HCT116 (cell line): ENCODE results near the gene CDR2. TPM values are rescaled to one million over a fixed set of nuclear protein-coding genes. Genes with fewer than 3 reads are reported as not detected.

Source experiments
- ATAC-seq: fragments of 200-7000 bp; cut with Tn5 transposase; 2 replicates; pipeline ENCODE4 v1.9.1; 2020; ENCODE audit warnings: mild to moderate bottlenecking, moderate library complexity
- BruUV-seq: library from RNA; stranded (reverse); fragments of 400-500 nt; replicated peaks from 2 replicates; lab custom pipeline; 2021; lab: Mats Ljungman, UMichigan
- CTCF ChIA-PET: fragments of 300-600 bp; sonication (Branson Sonifier 250); formaldehyde crosslinking; loops from one replicate; lab custom pipeline; 2021; ENCODE audit warnings: antibody characterized with exemption; lab: Charles Lee
- POLR2A ChIA-PET: fragments of 300-600, 350-600 bp; sonication (Branson Sonifier 250); formaldehyde crosslinking; loops from one replicate; lab custom pipeline; 2021; ENCODE audit warnings: antibody characterized with exemption; lab: Charles Lee
- RAD21 ChIA-PET, 2 experiments: fragments of 300-600 bp; sonication (Branson Sonifier 250); formaldehyde crosslinking; loops; one replicate each; lab custom pipeline; 2023; ENCODE audit warnings: low total read pairs in 2 of 2; ENCODE audit not compliant: uncharacterized antibody in 2 of 2, unreplicated experiment in 2 of 2, low non-redundant PET in 1 of 2; lab: Charles Lee
- DNase-seq: peaks from one replicate; pipeline ENCODE4 v3.0.0-alpha.2; 2010; ENCODE audit warnings: low read depth, low spot score
- H2AFZ ChIP-seq: fragments of 200-600 bp; shearing (Covaris generic), sonication (generic); 2 replicates; pipeline ENCODE4 v1.6.1; 2017; ENCODE audit warnings: low read depth, mixed run types, mixed read lengths, antibody characterized with exemption, low read length; ENCODE audit not compliant: poor library complexity, severe bottlenecking
- H3K27ac ChIP-seq: 2 replicates; pipeline ENCODE4 v1.5.1; 2012; ENCODE audit warnings: low read depth, low read length
- H3K27me3 ChIP-seq: fragments of 200-600 bp; sonication (generic); 2 replicates; pipeline ENCODE4 v1.6.1; 2016; ENCODE audit warnings: mixed run types, low read length, mixed read lengths; ENCODE audit not compliant: insufficient read depth
- H3K36me3 ChIP-seq, 2 experiments: fragments of 200-500 bp in 1 of 2; fragments of 200-600 bp in 1 of 2; sonication (Bioruptor generic) in 1 of 2; sonication (generic) in 1 of 2; 2 replicates each; pipeline versions ENCODE4 v1.5.1 to v1.6.1; 2014 to 2016; ENCODE audit warnings: low read length in 2 of 2, inconsistent platforms in 1 of 2, mixed read lengths in 1 of 2, mixed run types in 1 of 2; ENCODE audit not compliant: insufficient read depth in 2 of 2, control insufficient read depth in 1 of 2
- H3K4me1 ChIP-seq, 2 experiments: fragments of 200-600 bp in 1 of 2; sonication (generic) in 1 of 2; 2 replicates each; pipeline versions ENCODE4 v1.5.1 to v1.6.1; 2012 to 2017; ENCODE audit warnings: low read length in 2 of 2, inconsistent platforms in 1 of 2, mild to moderate bottlenecking in 1 of 2, mixed read lengths in 1 of 2, mixed run types in 1 of 2, moderate library complexity in 1 of 2; ENCODE audit not compliant: insufficient read depth in 2 of 2, control insufficient read depth in 1 of 2
- H3K4me2 ChIP-seq: fragments of 200-600 bp; sonication (generic); 2 replicates; pipeline ENCODE4 v1.6.1; 2017; ENCODE audit warnings: mixed run types, low read length, mixed read lengths
- H3K4me3 ChIP-seq, 2 experiments: fragments of 200-600 bp in 1 of 2; sonication (generic) in 1 of 2; replicated peaks in 1 of 2; 2 replicates each; pipeline ENCODE4 v1.5.1; 2011 to 2016; ENCODE audit warnings: low read length in 2 of 2, control low read depth in 1 of 2, low read depth in 1 of 2, mild to moderate bottlenecking in 1 of 2, mixed read lengths in 1 of 2, mixed run types in 1 of 2
- H3K79me2 ChIP-seq: fragments of 200-600 bp; sonication (generic); 2 replicates; pipeline ENCODE4 v1.6.1; 2017; ENCODE audit warnings: mild to moderate bottlenecking, mixed run types, low read length, moderate library complexity, mixed read lengths; ENCODE audit not compliant: insufficient read depth
- H3K9ac ChIP-seq: fragments of 200-600 bp; sonication (generic); 2 replicates; pipeline ENCODE4 v1.6.1; 2016; ENCODE audit warnings: low read length, mixed read lengths
- H3K9me2 ChIP-seq: fragments of 200-600 bp; sonication (generic), shearing (Covaris generic); 2 replicates; pipeline ENCODE4 v1.6.1; 2017; ENCODE audit warnings: mixed run types, mild to moderate bottlenecking, moderate library complexity; ENCODE audit not compliant: insufficient read depth
- H3K9me3 ChIP-seq, 2 experiments: fragments of 200-500 bp in 1 of 2; fragments of 200-600 bp in 1 of 2; sonication (Bioruptor generic) in 1 of 2; sonication (generic) in 1 of 2; 2 replicates each; pipeline ENCODE4 v1.6.1; 2014 to 2017; ENCODE audit warnings: low read length in 2 of 2, mixed read lengths in 2 of 2, inconsistent platforms in 1 of 2, low read depth in 1 of 2, mild to moderate bottlenecking in 1 of 2, mixed run types in 1 of 2, moderate library complexity in 1 of 2; ENCODE audit not compliant: control insufficient read depth in 1 of 2, insufficient read depth in 1 of 2
- H4K20me1 ChIP-seq: fragments of 200-600 bp; sonication (generic), shearing (Covaris generic); 2 replicates; pipeline ENCODE4 v1.6.1; 2017; ENCODE audit warnings: mixed run types, mild to moderate bottlenecking, moderate library complexity; ENCODE audit not compliant: insufficient read depth
- ATF3 ChIP-seq: IDR thresholded peaks from 2 replicates; pipeline ENCODE4 v1.6.1; 2012
- CBX3 ChIP-seq: IDR thresholded peaks from 2 replicates; pipeline ENCODE4 v1.6.1; 2012; ENCODE audit warnings: low read depth
- EGR1 ChIP-seq: IDR thresholded peaks from 2 replicates; pipeline ENCODE4 v1.6.1; 2012; ENCODE audit warnings: low read depth
- ELF1 ChIP-seq: IDR thresholded peaks from 2 replicates; pipeline ENCODE4 v1.6.1; 2012; ENCODE audit warnings: low read depth, borderline replicate concordance
- EZH2 ChIP-seq: fragments of 200-600 bp; sonication (generic); IDR thresholded peaks from 2 replicates; pipeline ENCODE4 v1.6.1; 2017; ENCODE audit warnings: antibody characterized with exemption, mixed run types
- EZH2phosphoT487 ChIP-seq: fragments of 200-600 bp; IDR thresholded peaks from 2 replicates; pipeline ENCODE4 v1.6.1; 2018; ENCODE audit warnings: antibody characterized with exemption, borderline replicate concordance
- FOSL1 ChIP-seq: IDR thresholded peaks from 2 replicates; pipeline ENCODE4 v1.6.1; 2012; ENCODE audit warnings: low read depth
- POLR2A ChIP-seq: IDR thresholded peaks from 2 replicates; pipeline ENCODE4 v1.7.0; 2011; ENCODE audit warnings: borderline replicate concordance; ENCODE audit not compliant: insufficient read depth, insufficient read length; ENCODE audit errors: extremely low read depth
- POLR2AphosphoS5 ChIP-seq: IDR thresholded peaks from 2 replicates; pipeline ENCODE4 v1.6.1; 2011; ENCODE audit warnings: mild to moderate bottlenecking, low read depth, low read length, moderate library complexity
- RAD21 ChIP-seq: IDR thresholded peaks from 2 replicates; pipeline ENCODE4 v1.6.1; 2012; ENCODE audit warnings: low read depth, mild to moderate bottlenecking
- SP1 ChIP-seq: IDR thresholded peaks from 2 replicates; pipeline ENCODE4 v1.6.1; 2012; ENCODE audit warnings: low read depth
- SRF ChIP-seq: IDR thresholded peaks from 2 replicates; pipeline ENCODE4 v1.6.1; 2012; ENCODE audit warnings: low read depth
- TCF7L2 ChIP-seq: IDR thresholded peaks from 2 replicates; pipeline ENCODE4 v1.7.0; 2011; ENCODE audit warnings: borderline replicate concordance, inconsistent platforms; ENCODE audit not compliant: insufficient read depth, insufficient read length; ENCODE audit errors: extremely low read depth
- YY1 ChIP-seq: IDR thresholded peaks from 2 replicates; pipeline ENCODE4 v1.6.1; 2011; ENCODE audit warnings: low read length, low read depth, moderate library complexity, mild to moderate bottlenecking; ENCODE audit not compliant: insufficient replicate concordance; ENCODE audit errors: extremely low read depth
- ZFX ChIP-seq: fragments of 450-650 bp; IDR thresholded peaks from 2 replicates; pipeline ENCODE4 v1.6.1; 2017
- ZNF274 ChIP-seq: fragments of 200-500 bp; sonication (Bioruptor generic); IDR thresholded peaks from 2 replicates; pipeline ENCODE4 v1.6.1; 2014; ENCODE audit warnings: mild to moderate bottlenecking, low read depth, low read length, inconsistent platforms
- intact Hi-C: fragments of 100-400 bp; cut with micrococcal nuclease; formaldehyde crosslinking; loops from 2 replicates; pipeline ENCODE4 v1.10.0; 2022
- total RNA-seq: library from RNA; stranded (reverse); gene quantifications from one replicate; pipeline ENCODE4 v1.2.1, GENCODE V29; 2021; ENCODE audit not compliant: unreplicated experiment

Gene CDR2
- total RNA-seq, 1 experiment from 2014 or later, result 27.3 TPM

GRCh38 chr16:22346483-22346882 is 27.9 kb downstream of the CDR2 start:
- Histone ChIP-seq H3K4me1 (no peaks in the 10 kb centered on the region), H3K9ac (no peak overlapping the region), H3K27me3 (no peaks in the 10 kb centered on the region), H3K4me3 (no peak overlapping the region), H3K4me2 (no peak overlapping the region), H3K9me3 (no peaks in the 10 kb centered on the region), H3K9me2 (no peaks in the 10 kb centered on the region), H3K79me2 (peaks cover 16% of the 10 kb centered on the region), H3K36me3 (peaks cover 15 to 32% of the 10 kb centered on the region in 2 experiments; a peak in 3 of 4 replicates), H3K27ac (no peak overlapping the region)
- ChIA-PET CTCF (no interaction called here), RAD21 (no interaction called here), POLR2A (no interaction called here)
- intact Hi-C loops, result no loop called here
- BruUV-seq, result TSS peak; percentile 33
- TF ChIP-seq CBX3 (no peak), POLR2A (no peak), SRF (no peak), ELF1 (no peak)
- TF ChIP-seq, all 23 proteins: peak for 0
- no peaks in the 10 kb centered on the region for H4K20me1 ChIP-seq
- ATAC-seq, result no peak
- no peak overlapping the region for H2AFZ ChIP-seq
- no peak for DNase-seq

GRCh38 chr16:22342082-22342481 is 32.3 kb downstream of the CDR2 start:
- H4K20me1 ChIP-seq, result no peaks in the 10 kb centered on the region
- CTCF ChIA-PET, result no interaction called here
- TF ChIP-seq ATF3 (no peak), ZFX (no peak), YY1 (no peak), EGR1 (no peak), EZH2phosphoT487 (no peak), ZNF274 (no peak), TCF7L2 (no peak), RAD21 (no peak), SP1 (no peak), ELF1 (no peak), EZH2 (no peak), POLR2AphosphoS5 (no peak), CBX3 (no peak), FOSL1 (no peak)
- no peak overlapping the region for H2AFZ ChIP-seq
- H3K4me2 ChIP-seq, result no peak overlapping the region
- peaks cover 0 to under 1% of the 10 kb centered on the region in 2 experiments; a peak in 1 of 4 replicates for H3K9me3 ChIP-seq
- RAD21 ChIA-PET, result no interaction called here
- ATAC-seq, result no peak
- no TSS peak for BruUV-seq
- H3K27ac ChIP-seq, result no peak overlapping the region
- intact Hi-C loops, result no loop called here
- no peaks in the 10 kb centered on the region for H3K9me2 ChIP-seq
- no peak for DNase-seq
- peaks cover 0 to 12% of the 10 kb centered on the region in 2 experiments; a peak in 1 of 4 replicates for H3K36me3 ChIP-seq
- POLR2A ChIA-PET, result no interaction called here
- H3K9ac ChIP-seq, result no peak overlapping the region
- H3K4me1 ChIP-seq, result no peaks in the 10 kb centered on the region
- no peak overlapping the region for H3K4me3 ChIP-seq
- no peaks in the 10 kb centered on the region for H3K27me3 ChIP-seq
- no peaks in the 10 kb centered on the region for H3K79me2 ChIP-seq
